HCT116 (cell line): ENCODE results near the gene GALNT16. TPM values are rescaled to one million over a fixed set of nuclear protein-coding genes. Genes with fewer than 3 reads are reported as not detected.

Experiments
- ATAC-seq: fragments of 200-7000 bp; cut with Tn5 transposase; 2 replicates; pipeline ENCODE4 v1.9.1; 2020; ENCODE audit warnings: mild to moderate bottlenecking, moderate library complexity
- BruUV-seq: library from RNA; stranded (reverse); fragments of 400-500 nt; replicated peaks from 2 replicates; lab custom pipeline; 2021; lab: Mats Ljungman, UMichigan
- CTCF ChIA-PET: fragments of 300-600 bp; sonication (Branson Sonifier 250); formaldehyde crosslinking; loops from one replicate; lab custom pipeline; 2021; ENCODE audit warnings: antibody characterized with exemption; lab: Charles Lee
- POLR2A ChIA-PET: fragments of 300-600, 350-600 bp; sonication (Branson Sonifier 250); formaldehyde crosslinking; loops from one replicate; lab custom pipeline; 2021; ENCODE audit warnings: antibody characterized with exemption; lab: Charles Lee
- RAD21 ChIA-PET, 2 experiments: fragments of 300-600 bp; sonication (Branson Sonifier 250); formaldehyde crosslinking; loops; one replicate each; lab custom pipeline; 2023; ENCODE audit warnings: low total read pairs in 2 of 2; ENCODE audit not compliant: uncharacterized antibody in 2 of 2, unreplicated experiment in 2 of 2, low non-redundant PET in 1 of 2; lab: Charles Lee
- DNase-seq: peaks from one replicate; pipeline ENCODE4 v3.0.0-alpha.2; 2010; ENCODE audit warnings: low read depth, low spot score
- H2AFZ ChIP-seq: fragments of 200-600 bp; shearing (Covaris generic), sonication (generic); 2 replicates; pipeline ENCODE4 v1.6.1; 2017; ENCODE audit warnings: low read depth, mixed run types, mixed read lengths, antibody characterized with exemption, low read length; ENCODE audit not compliant: poor library complexity, severe bottlenecking
- H3K27ac ChIP-seq: 2 replicates; pipeline ENCODE4 v1.5.1; 2012; ENCODE audit warnings: low read depth, low read length
- H3K27me3 ChIP-seq: fragments of 200-600 bp; sonication (generic); 2 replicates; pipeline ENCODE4 v1.6.1; 2016; ENCODE audit warnings: mixed run types, low read length, mixed read lengths; ENCODE audit not compliant: insufficient read depth
- H3K36me3 ChIP-seq, 2 experiments: fragments of 200-500 bp in 1 of 2; fragments of 200-600 bp in 1 of 2; sonication (Bioruptor generic) in 1 of 2; sonication (generic) in 1 of 2; 2 replicates each; pipeline versions ENCODE4 v1.5.1 to v1.6.1; 2014 to 2016; ENCODE audit warnings: low read length in 2 of 2, inconsistent platforms in 1 of 2, mixed read lengths in 1 of 2, mixed run types in 1 of 2; ENCODE audit not compliant: insufficient read depth in 2 of 2, control insufficient read depth in 1 of 2
- H3K4me1 ChIP-seq, 2 experiments: fragments of 200-600 bp in 1 of 2; sonication (generic) in 1 of 2; 2 replicates each; pipeline versions ENCODE4 v1.5.1 to v1.6.1; 2012 to 2017; ENCODE audit warnings: low read length in 2 of 2, inconsistent platforms in 1 of 2, mild to moderate bottlenecking in 1 of 2, mixed read lengths in 1 of 2, mixed run types in 1 of 2, moderate library complexity in 1 of 2; ENCODE audit not compliant: insufficient read depth in 2 of 2, control insufficient read depth in 1 of 2
- H3K4me2 ChIP-seq: fragments of 200-600 bp; sonication (generic); 2 replicates; pipeline ENCODE4 v1.6.1; 2017; ENCODE audit warnings: mixed run types, low read length, mixed read lengths
- H3K4me3 ChIP-seq, 2 experiments: fragments of 200-600 bp in 1 of 2; sonication (generic) in 1 of 2; replicated peaks in 1 of 2; 2 replicates each; pipeline ENCODE4 v1.5.1; 2011 to 2016; ENCODE audit warnings: low read length in 2 of 2, control low read depth in 1 of 2, low read depth in 1 of 2, mild to moderate bottlenecking in 1 of 2, mixed read lengths in 1 of 2, mixed run types in 1 of 2
- H3K79me2 ChIP-seq: fragments of 200-600 bp; sonication (generic); 2 replicates; pipeline ENCODE4 v1.6.1; 2017; ENCODE audit warnings: mild to moderate bottlenecking, mixed run types, low read length, moderate library complexity, mixed read lengths; ENCODE audit not compliant: insufficient read depth
- H3K9ac ChIP-seq: fragments of 200-600 bp; sonication (generic); 2 replicates; pipeline ENCODE4 v1.6.1; 2016; ENCODE audit warnings: low read length, mixed read lengths
- H3K9me2 ChIP-seq: fragments of 200-600 bp; sonication (generic), shearing (Covaris generic); 2 replicates; pipeline ENCODE4 v1.6.1; 2017; ENCODE audit warnings: mixed run types, mild to moderate bottlenecking, moderate library complexity; ENCODE audit not compliant: insufficient read depth
- H3K9me3 ChIP-seq, 2 experiments: fragments of 200-500 bp in 1 of 2; fragments of 200-600 bp in 1 of 2; sonication (Bioruptor generic) in 1 of 2; sonication (generic) in 1 of 2; 2 replicates each; pipeline ENCODE4 v1.6.1; 2014 to 2017; ENCODE audit warnings: low read length in 2 of 2, mixed read lengths in 2 of 2, inconsistent platforms in 1 of 2, low read depth in 1 of 2, mild to moderate bottlenecking in 1 of 2, mixed run types in 1 of 2, moderate library complexity in 1 of 2; ENCODE audit not compliant: control insufficient read depth in 1 of 2, insufficient read depth in 1 of 2
- H4K20me1 ChIP-seq: fragments of 200-600 bp; sonication (generic), shearing (Covaris generic); 2 replicates; pipeline ENCODE4 v1.6.1; 2017; ENCODE audit warnings: mixed run types, mild to moderate bottlenecking, moderate library complexity; ENCODE audit not compliant: insufficient read depth
- ATF3 ChIP-seq: IDR thresholded peaks from 2 replicates; pipeline ENCODE4 v1.6.1; 2012
- ELF1 ChIP-seq: IDR thresholded peaks from 2 replicates; pipeline ENCODE4 v1.6.1; 2012; ENCODE audit warnings: low read depth, borderline replicate concordance
- FOSL1 ChIP-seq: IDR thresholded peaks from 2 replicates; pipeline ENCODE4 v1.6.1; 2012; ENCODE audit warnings: low read depth
- MAX ChIP-seq: IDR thresholded peaks from 2 replicates; pipeline ENCODE4 v1.6.1; 2012
- SIN3A ChIP-seq: IDR thresholded peaks from 2 replicates; pipeline ENCODE4 v1.6.1; 2012; ENCODE audit warnings: low read depth
- TCF7L2 ChIP-seq: IDR thresholded peaks from 2 replicates; pipeline ENCODE4 v1.7.0; 2011; ENCODE audit warnings: borderline replicate concordance, inconsistent platforms; ENCODE audit not compliant: insufficient read depth, insufficient read length; ENCODE audit errors: extremely low read depth
- ZBTB33 ChIP-seq: IDR thresholded peaks from 2 replicates; pipeline ENCODE4 v1.6.1; 2011; ENCODE audit warnings: mild to moderate bottlenecking, low read length, moderate library complexity; ENCODE audit not compliant: insufficient replicate concordance; ENCODE audit errors: extremely low read depth
- ZFX ChIP-seq: fragments of 450-650 bp; IDR thresholded peaks from 2 replicates; pipeline ENCODE4 v1.6.1; 2017
- ZNF274 ChIP-seq: fragments of 200-500 bp; sonication (Bioruptor generic); IDR thresholded peaks from 2 replicates; pipeline ENCODE4 v1.6.1; 2014; ENCODE audit warnings: mild to moderate bottlenecking, low read depth, low read length, inconsistent platforms
- intact Hi-C: fragments of 100-400 bp; cut with micrococcal nuclease; formaldehyde crosslinking; loops from 2 replicates; pipeline ENCODE4 v1.10.0; 2022
- total RNA-seq: library from RNA; stranded (reverse); gene quantifications from one replicate; pipeline ENCODE4 v1.2.1, GENCODE V29; 2021; ENCODE audit not compliant: unreplicated experiment

GALNT16 gene
- total RNA-seq, 1 experiment from 2014 or later, result 0.32 TPM

DNA sequence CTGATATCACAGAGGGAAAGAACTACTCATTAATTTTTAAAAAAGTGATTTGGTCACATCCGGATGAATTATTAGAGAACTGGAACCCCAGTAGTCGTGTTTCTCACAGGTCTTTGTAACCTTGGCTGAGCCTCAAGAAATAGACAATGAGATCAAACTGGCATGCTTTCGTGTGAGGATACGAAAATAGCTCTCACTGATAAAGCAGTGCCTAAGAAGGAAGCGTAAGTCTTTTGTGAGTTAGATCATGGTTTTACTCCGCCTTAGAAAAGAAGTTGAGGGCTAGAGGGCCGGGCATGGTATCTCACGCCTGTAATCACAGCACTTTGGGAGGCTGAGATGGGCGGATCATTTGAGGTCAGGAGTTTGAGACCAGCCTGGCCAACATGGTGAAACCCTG, 33.8 kb upstream of the GALNT16 start:
- CTCF ChIA-PET, result no interaction called here
- RAD21 ChIA-PET, result no interaction called here
- TF ChIP-seq SIN3A (no peak), ZFX (no peak), ATF3 (no peak), FOSL1 (no peak), ZNF274 (no peak), ELF1 (no peak), TCF7L2 (no peak), MAX (no peak), ZBTB33 (no peak)
- no TSS peak for BruUV-seq
- ATAC-seq (no peak), DNase-seq (no peak)
- intact Hi-C loops, result no loop called here
- Histone ChIP-seq H3K79me2 (no peaks in the 10 kb centered on the region), H3K9ac (no peak overlapping the region), H3K9me2 (no peaks in the 10 kb centered on the region), H2AFZ (no peak overlapping the region), H3K27me3 (no peaks in the 10 kb centered on the region), H3K9me3 (no peaks in the 10 kb centered on the region), H3K36me3 (peaks cover 0 to 3% of the 10 kb centered on the region in 2 experiments; a peak in 1 of 4 replicates), H3K4me3 (no peak overlapping the region), H3K27ac (no peak overlapping the region), H3K4me1 (no peaks in the 10 kb centered on the region), H3K4me2 (no peak overlapping the region), H4K20me1 (no peaks in the 10 kb centered on the region)
- POLR2A ChIA-PET, result no interaction called here
